Measurements from ENCODE around the gene CSNK2A1. TPM values are rescaled to one million over a fixed set of nuclear protein-coding genes. Genes with fewer than 3 reads are reported as not detected.

Gene CSNK2A1
- total and polyA plus RNA-seq, 2 of the 8 experiments (the other 6 are each of a cell fraction or from before 2014, with no cell fraction given): 117 to 260 TPM

DNA sequence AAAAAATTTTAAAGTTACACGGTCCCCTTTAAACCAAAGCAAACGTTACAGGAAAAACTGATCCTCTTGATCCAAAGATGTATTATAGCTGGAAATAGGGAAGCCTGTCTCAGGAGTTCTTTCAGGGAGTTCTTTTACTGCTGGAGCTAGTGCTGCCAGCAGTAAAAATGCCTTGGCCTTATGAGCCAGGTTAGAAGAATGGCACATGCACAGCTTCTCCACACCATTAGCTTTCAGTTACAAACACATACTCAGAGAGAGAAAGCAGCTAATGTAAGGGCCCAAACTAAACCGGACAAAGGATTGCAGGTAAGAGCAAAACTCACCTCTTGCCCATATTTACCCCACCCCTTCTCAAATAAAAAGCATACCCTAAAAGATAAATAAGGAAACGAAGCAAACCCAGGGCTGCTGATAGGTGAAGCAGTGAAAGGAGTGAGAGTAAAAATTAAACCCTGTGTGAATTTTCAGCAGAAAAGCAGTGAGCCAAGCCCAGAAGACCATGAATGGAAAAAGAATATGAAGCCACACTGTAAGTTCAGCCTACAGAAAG, 100.3 kb downstream of the CSNK2A1 start:
- no peaks in the 10 kb centered on the region for H3K23me2 ChIP-seq (ENCODE audit: low read depth, low read length)
- H3K14ac ChIP-seq (ENCODE audit: insufficient read length): no peak overlapping the region
- no peaks in the 10 kb centered on the region for H3K27me3 ChIP-seq (replicated peaks in 1 of 4; ENCODE audit: control insufficient read depth in 3 of 4, extremely low read depth in 1 of 4, insufficient read depth in 3 of 4, low read length in 3 of 4)
- no peak overlapping the region for H4K8ac ChIP-seq (ENCODE audit: extremely low read depth, insufficient read depth, low read length)
- no peaks in the 10 kb centered on the region for H3K4me1 ChIP-seq (replicated peaks in 1 of 4; ENCODE audit: control insufficient read depth in 3 of 4, insufficient read depth in 4 of 4, low read length in 3 of 4)
- H4K91ac ChIP-seq (replicated peaks; ENCODE audit: insufficient read length, low read length): no peak overlapping the region
- H3K56ac ChIP-seq (replicated peaks; ENCODE audit: insufficient read length, low read depth, low read length): no peak overlapping the region
- peaks cover 4% of the 10 kb centered on the region; the same call in 1 of the 2 replicates for H3K79me1 ChIP-seq (ENCODE audit: low read depth, low read length)
- no peak overlapping the region for H2BK12ac ChIP-seq (ENCODE audit: low read depth, low read length)
- no peak overlapping the region for H3K23ac ChIP-seq (ENCODE audit: insufficient read length)
- H3K4me2 ChIP-seq (ENCODE audit: insufficient read depth in 1 of 2, low read depth in 2 of 2, low read length in 2 of 2): no peak overlapping the region
- no peak overlapping the region for H2BK15ac ChIP-seq (ENCODE audit: low read length)
- H3K4ac ChIP-seq (replicated peaks; ENCODE audit: insufficient read length, low read depth, low read length): no peak overlapping the region
- no peak overlapping the region for H3K9ac ChIP-seq (replicated peaks in 1 of 4; ENCODE audit: extremely low read depth in 1 of 4, low read depth in 3 of 4, low read length in 3 of 4)
- no peak overlapping the region for H3K18ac ChIP-seq (ENCODE audit: extremely low read depth, low read length)
- H3K27ac ChIP-seq (ENCODE audit: low read depth, low read length): no peak overlapping the region
- 86% methylated on average over 4 of the region's 4 CpGs; no CpG with 5 or more reads in 1 of the 2 experiments for WGBS, 2 experiments (ENCODE audit: extremely low coverage in 1 of 2, insufficient coverage in 1 of 2, insufficient read length in 1 of 2, insufficient replicate concordance in 2 of 2, low coverage in 1 of 2, low lambda C conversion rate in 2 of 2, missing lambda C conversion rate in 1 of 2)
- no peak for FAIRE-seq
- no peak overlapping the region for H3K4me3 ChIP-seq (ENCODE audit: extremely low read depth in 1 of 4, insufficient read depth in 2 of 4, low read depth in 3 of 4, low read length in 4 of 4)
- H2BK5ac ChIP-seq (ENCODE audit: low read depth, low read length): no peak overlapping the region
- H2BK20ac ChIP-seq (ENCODE audit: low read length): no peak overlapping the region
- H4K20me1 ChIP-seq (replicated peaks in 1 of 2; ENCODE audit: control insufficient read depth in 1 of 2, insufficient read depth in 2 of 2, low read length in 2 of 2): peaks cover 0 to 4% of the 10 kb centered on the region in 2 experiments
- no peaks in the 10 kb centered on the region for H3K9me3 ChIP-seq (ENCODE audit: insufficient read depth in 2 of 2, low read depth in 1 of 2, low read length in 1 of 2)
- ChIA-PET CTCF (ENCODE audit: partially characterized antibody) (interaction anchor here (1.6 to 2.3 kb wide), 3 partner anchors 12 to 296 kb away, joined by 3 to 6 read pairs (median 5); no protein-coding TSS in a partner anchor), POLR2A (ENCODE audit: partially characterized antibody) (interaction anchor here (1.3 to 2.9 kb wide), 3 partner anchors 9 to 94 kb away, joined by 3 to 9 read pairs (median 4); no protein-coding TSS in a partner anchor)
- H2AK5ac ChIP-seq (ENCODE audit: low read depth, low read length): no peak overlapping the region
- peaks cover 18 to 61% (median 28%) of the 10 kb centered on the region in 4 experiments; a peak in 7 of 8 replicates for H3K36me3 ChIP-seq (ENCODE audit: control insufficient read depth in 2 of 4, insufficient read depth in 4 of 4, low read length in 3 of 4)
- H4K5ac ChIP-seq (ENCODE audit: insufficient read length, low read depth, low read length): no peak overlapping the region
- H2BK120ac ChIP-seq (replicated peaks; ENCODE audit: low read depth, low read length): no peak overlapping the region
- no peak for DNase-seq (ENCODE audit: low read depth in 1 of 2, low spot score in 2 of 2)
- no peak overlapping the region for H2AFZ ChIP-seq (ENCODE audit: low read length)
- H3K79me2 ChIP-seq (ENCODE audit: control insufficient read depth in 1 of 2, insufficient read depth in 2 of 2, low read length in 2 of 2): no peaks in the 10 kb centered on the region; a peak in 1 of 4 replicates
- no peak for TF ChIP-seq KDM4A (IDR thresholded peaks at IDR 0.05; ENCODE audit: low read depth, low read length, severe bottlenecking)
- no peak for TF ChIP-seq PHF8 (conservative IDR thresholded peaks at IDR 0.05; ENCODE audit: low read depth, low read length)
- no peak for TF ChIP-seq BACH1 (IDR thresholded peaks at IDR 0.05; ENCODE audit: low read length)
- TF ChIP-seq SP2 (IDR thresholded peaks at IDR 0.05; ENCODE audit: low read length): no peak
- TF ChIP-seq ASH2L (IDR thresholded peaks at IDR 0.05; ENCODE audit: low read length): no peak
- TF ChIP-seq POLR2AphosphoS5 (IDR thresholded peaks at IDR 0.05; ENCODE audit: low read depth, low read length): no peak
- TF ChIP-seq GABPA (IDR thresholded peaks at IDR 0.05; ENCODE audit: borderline replicate concordance, insufficient read depth, low read length): no peak
- no peak for TF ChIP-seq RAD21 (IDR thresholded peaks at IDR 0.05 in 1 of 2, conservative IDR thresholded peaks at IDR 0.05 in 1 of 2; ENCODE audit: low read depth in 2 of 2, low read length in 2 of 2)
- TF ChIP-seq CTBP2 (IDR thresholded peaks at IDR 0.05; ENCODE audit: borderline replicate concordance, insufficient read depth, insufficient read length, low read length): no peak
- no peak for TF ChIP-seq BCL11A (IDR thresholded peaks at IDR 0.05; ENCODE audit: low read depth in 2 of 2, low read length in 2 of 2)
- TF ChIP-seq, protein P1, sequence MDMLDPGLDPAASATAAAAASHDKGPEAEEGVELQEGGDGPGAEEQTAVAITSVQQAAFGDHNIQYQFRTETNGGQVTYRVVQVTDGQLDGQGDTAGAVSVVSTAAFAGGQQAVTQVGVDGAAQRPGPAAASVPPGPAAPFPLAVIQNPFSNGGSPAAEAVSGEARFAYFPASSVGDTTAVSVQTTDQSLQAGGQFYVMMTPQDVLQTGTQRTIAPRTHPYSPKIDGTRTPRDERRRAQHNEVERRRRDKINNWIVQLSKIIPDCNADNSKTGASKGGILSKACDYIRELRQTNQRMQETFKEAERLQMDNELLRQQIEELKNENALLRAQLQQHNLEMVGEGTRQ (IDR thresholded peaks at IDR 0.05; ENCODE audit: low read length): no peak
- TF ChIP-seq KDM1A (IDR thresholded peaks at IDR 0.05; ENCODE audit: borderline replicate concordance, low read length): no peak

All from H1 (cell line).